HG02610 (cell line): ENCODE data around the gene ZNF282.
"Not testable (repeated sequence)": the region's sequence is repeated elsewhere in the genome, so short reads cannot be mapped to it uniquely, and the experiment has no call there.

Experiments
- ATAC-seq: cut with Tn5 transposase; IDR thresholded peaks from one replicate; pipeline ENCODE4 v1.9.1; 2021; ENCODE audit warnings: mild to moderate bottlenecking, moderate library complexity; ENCODE audit not compliant: unreplicated experiment

Gene ZNF282

DNA sequence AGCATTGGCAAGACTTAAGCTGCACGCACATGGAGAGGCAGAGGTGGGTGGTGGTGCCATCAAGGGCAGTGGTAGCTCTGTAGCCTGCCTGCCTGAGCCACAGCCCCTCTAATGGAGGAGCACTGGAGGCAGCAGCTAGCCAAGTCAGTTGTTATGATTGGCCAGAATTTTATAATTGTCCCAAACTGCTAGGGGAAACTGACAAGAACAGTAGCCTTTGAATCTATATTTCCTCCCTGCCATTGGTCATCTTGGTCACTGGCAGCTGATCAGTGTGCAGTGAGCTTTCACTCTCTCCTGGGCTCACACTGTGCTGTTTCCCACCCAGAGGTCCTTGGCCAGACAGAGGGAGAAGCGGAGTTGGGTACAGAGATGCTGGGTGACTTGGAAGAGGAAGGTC lies 57.0 kb downstream of the ZNF282 start:
- ATAC-seq: no peak

DNA sequence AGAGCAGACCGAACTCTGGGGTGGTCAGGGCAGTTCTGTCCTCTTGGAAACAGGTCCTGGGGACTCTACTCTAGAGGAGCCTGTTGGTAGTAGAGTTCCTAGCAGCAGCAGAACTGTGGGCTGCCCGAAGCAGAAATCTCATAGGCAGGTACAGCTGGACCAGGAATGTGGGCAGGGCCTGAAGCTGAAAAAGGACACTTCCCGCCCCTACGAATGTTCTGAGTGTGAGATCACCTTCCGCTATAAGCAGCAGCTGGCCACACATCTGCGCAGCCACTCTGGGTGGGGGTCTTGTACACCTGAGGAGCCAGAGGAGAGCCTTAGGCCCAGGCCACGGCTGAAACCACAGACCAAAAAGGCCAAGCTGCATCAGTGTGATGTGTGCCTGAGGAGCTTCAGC lies 58.3 kb downstream of the ZNF282 start:
- ATAC-seq: no peak

DNA sequence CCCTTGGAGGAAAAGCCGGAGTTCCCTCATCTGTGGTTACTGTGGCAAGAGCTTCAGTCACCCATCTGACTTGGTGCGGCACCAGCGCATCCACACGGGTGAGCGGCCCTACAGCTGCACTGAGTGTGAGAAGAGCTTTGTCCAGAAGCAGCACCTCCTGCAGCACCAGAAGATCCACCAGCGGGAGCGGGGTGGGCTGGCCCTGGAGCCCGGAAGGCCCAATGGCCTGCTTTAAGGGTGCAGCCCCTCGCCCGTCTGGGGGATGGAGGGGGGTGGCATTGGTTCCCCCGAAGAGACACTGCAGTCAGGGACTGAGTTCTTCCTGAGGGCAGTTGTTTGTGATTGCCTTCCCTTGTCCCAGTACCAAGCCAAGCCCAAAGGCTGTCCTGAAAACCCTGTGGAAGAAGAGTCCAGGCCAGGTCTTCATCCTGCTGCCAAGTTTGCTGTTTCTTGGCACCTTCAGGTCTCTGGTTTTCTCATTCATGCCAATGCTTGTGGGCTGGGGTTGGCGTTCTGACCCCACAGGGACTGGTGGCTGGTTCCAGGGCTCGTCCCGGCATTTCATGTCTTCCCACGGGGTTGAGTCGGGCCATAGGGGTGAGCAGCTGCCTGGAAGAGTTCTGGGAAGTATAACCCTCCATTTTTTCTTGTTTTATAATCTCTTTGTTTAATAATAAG lies 59.0 kb downstream of the ZNF282 start:
- ATAC-seq: no peak

DNA sequence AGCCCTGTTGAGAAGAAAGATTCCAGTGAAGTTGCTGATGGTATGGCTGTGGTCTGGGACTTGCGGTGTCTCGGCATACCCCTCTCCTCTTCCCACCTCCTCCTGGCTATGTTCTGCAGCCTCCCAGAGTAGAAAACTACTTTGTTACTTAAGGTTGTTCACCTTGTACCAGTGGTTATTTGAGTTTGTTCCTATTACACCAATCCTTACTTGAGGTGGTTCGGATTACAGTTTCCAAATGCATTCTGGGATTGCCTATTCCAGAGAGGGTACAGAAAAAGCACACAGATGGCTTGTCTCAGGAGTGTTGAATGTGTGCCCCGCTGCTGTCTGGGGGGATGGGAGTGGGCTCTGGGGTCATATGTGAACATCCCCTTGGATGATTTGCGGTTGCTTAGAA lies 59.8 kb downstream of the ZNF282 start:
- ATAC-seq: no peak

DNA sequence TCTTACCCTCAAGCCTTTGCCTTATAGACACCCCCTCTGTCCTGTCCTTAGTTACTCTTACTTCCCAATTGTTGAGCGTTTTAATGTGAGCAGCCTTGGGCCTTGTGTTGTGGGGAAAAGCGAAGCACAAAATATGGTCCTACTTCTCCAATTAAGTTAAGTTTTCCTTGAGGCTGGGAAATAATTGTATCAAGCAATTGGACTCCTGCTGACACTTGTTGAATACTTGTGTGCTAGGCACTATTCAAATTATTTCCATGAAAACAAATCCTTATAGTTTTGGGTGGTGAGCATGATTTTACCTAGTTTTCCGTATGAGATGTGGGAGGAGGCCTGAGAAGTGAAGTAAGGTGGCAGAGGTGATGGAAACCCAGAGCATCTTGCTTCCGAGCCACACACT lies 61.2 kb downstream of the ZNF282 start:
- no peak for ATAC-seq

DNA sequence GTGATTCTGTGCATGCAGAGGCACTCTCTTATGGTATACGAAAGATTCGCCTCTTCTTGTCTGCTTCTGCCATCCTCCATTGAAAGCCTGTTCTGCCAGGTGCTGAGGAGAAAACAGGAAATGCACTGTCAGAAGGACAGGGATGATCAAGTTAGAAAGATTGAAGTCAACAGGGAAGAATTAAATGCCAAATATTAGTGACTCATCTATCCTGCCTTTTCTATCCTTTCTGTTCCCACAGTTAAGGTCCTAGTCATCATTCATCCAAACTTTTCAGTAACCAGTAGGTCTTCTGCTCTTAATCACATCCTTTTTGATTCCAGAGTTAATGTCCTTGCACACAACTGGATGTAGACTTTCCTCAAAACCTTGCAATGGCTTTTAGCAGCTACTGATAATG lies 61.8 kb downstream of the ZNF282 start:
- no peak for ATAC-seq

DNA sequence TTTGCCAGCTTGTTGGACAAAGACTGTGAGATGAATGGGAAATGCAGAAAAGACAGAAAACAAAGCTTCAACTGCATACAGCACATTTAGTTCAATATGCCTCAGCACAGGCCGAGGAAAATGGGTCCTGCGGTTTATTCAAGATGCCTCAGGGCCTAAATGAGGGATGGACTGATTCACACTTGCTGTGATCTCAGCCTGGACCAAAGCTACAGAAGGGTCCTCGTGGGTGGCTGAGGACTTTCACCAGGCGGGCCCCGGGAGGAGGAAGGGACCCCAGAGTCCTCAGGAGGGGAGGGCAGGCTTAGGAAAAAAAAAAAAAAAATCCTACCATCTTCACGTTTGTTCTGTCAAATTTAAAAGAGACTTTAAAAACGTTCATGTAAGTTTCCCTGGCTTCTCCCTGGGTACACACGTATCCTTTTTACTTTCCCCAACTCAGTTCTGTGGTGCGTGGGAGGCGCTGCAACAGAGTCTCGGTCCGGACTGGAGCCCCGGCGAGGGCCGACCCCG lies 66.0 kb downstream of the ZNF282 start:
- no peak for ATAC-seq

DNA sequence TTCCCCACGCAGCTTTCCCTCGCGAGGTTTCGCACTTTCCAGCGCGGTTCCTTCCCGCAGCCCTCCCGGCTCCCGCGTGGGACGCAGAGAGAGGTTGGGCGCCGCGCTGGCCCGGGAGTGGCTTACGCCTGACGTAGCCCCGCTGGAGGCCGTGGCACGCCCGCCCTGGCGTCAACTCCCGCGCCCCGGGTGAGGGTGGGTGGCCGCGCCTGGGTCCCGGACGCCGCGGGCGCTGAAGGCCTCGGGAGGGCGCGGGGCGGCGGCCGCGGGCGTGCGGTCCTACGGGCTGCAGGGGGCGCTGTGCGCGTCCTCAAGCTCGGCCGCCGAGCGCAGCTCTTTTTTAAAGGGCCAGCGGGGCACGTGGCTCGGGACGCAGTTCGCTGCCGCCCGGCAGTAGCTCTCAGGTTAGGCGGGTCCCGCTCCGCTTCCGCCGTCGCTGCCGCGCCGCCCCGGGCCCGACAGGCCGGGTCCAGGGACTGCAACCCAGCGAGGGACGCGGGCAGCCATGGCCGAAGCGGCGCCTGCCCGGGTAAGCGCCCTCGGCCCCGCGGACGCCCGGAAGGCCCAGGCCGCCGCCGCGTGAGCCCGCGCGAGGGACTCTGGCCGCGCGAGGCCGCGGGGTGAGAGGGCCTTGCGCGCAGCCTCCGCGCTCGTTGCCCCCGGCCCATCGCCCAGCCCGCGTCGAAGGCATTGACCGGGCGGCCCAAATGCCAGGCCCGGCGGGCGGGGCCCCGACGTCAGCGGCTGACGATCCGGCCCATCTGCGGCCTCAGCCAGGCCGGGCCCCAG lies 66.7 kb downstream of the ZNF282 start, which contains the start of gene ZNF783:
ZNF783 (plus strand) TSS at position 368 of the 789 bp plus-strand sequence; CDS start at position 506, 138 bp downstream.
- ATAC-seq: peak; percentile 88

DNA sequence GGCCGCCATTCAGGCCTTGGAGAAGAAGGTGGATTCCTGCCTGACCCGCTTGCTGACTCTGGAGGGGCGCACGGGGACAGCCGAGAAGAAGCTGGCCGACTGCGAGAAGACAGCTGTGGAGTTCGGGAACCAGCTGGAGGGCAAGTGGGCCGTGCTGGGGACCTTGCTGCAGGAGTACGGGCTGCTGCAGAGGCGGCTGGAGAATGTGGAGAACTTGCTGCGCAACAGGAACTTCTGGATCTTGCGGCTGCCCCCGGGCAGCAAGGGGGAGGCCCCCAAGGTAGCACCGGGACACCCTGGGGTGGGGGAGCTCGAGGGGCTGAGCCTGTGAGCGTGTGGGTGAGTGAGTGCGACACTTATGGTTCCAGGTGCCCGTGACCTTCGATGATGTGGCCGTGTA lies 71.1 kb downstream of the ZNF282 start:
- ATAC-seq: no peak

DNA sequence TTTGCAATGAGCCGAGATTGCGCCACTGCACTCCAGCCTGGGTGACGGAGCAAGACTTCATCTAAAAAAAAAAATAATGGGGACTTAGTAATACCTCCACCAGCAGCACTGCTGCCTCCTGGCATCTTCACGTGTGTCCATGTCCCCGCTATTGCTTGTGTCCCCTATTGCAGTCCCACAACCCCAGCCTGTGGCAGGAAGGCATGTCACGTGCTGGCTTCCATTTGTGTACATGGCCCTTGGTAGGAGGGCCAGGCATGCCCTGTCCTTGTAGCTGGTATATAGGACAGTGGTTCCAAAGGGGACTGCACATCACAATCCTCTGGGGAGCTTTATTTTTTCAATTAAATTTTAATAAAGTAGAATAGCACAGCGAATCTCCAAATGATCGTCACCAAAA lies 72.4 kb downstream of the ZNF282 start:
- no peak for ATAC-seq

DNA sequence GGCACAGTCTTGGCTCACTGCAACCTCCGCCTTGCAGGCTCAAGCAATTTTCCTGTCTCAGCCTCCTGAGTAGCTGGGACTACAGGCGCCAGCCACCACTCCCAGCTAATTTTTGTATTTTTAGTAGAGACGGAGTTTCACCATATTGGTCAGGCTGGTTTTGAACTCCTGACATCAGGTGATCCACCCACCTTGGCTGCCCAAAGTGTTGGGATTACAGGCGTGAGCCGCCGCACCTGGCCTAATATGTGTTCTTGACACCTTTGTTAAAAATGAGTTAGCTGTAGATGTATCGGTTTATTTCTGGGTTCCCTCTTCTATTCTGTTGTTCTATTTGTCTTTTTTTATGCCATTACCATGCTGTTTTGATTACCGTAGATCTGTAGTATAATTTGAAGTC lies 79.1 kb downstream of the ZNF282 start:
- ATAC-seq: not testable (repeated sequence)
